ENCODE data around the gene RAB3GAP2. TPM values are rescaled to one million over a fixed set of nuclear protein-coding genes. Genes with fewer than 3 reads are reported as not detected.

RAB3GAP2 gene
- total RNA-seq, 1 donor from 2014 or later, result 39.9 TPM

- TF ChIP-seq CTCF (IDR thresholded peaks at IDR 0.05), result no peak
- no peak overlapping the region for H3K27ac Mint-ChIP-seq (ENCODE audit: unreplicated experiment)
- peaks cover 5% of the 10 kb centered on the region for H3K4me1 Mint-ChIP-seq (ENCODE audit: unreplicated experiment)
- no peaks in the 10 kb centered on the region for H3K36me3 Mint-ChIP-seq (ENCODE audit: unreplicated experiment)
- H3K27me3 Mint-ChIP-seq (ENCODE audit: unreplicated experiment), result peaks cover 18% of the 10 kb centered on the region
- H3K9me3 Mint-ChIP-seq (ENCODE audit: unreplicated experiment), result peaks cover 10% of the 10 kb centered on the region
- no peak for DNase-seq (ENCODE audit: extremely low spot score, unreplicated experiment)
- no peak overlapping the region for H3K4me3 Mint-ChIP-seq (ENCODE audit: unreplicated experiment)
Observed at GRCh38 chr1:220306339-220306738, 34.1 kb upstream of the RAB3GAP2 start.

GRCh38 chr1:220303871-220304270 lies 31.6 kb upstream of the RAB3GAP2 start:
- Mint-ChIP-seq H3K4me1 (ENCODE audit: unreplicated experiment) (peaks cover 17% of the 10 kb centered on the region), H3K9me3 (ENCODE audit: unreplicated experiment) (peaks cover 10% of the 10 kb centered on the region), H3K27me3 (ENCODE audit: unreplicated experiment) (peaks cover 12% of the 10 kb centered on the region), H3K27ac (ENCODE audit: unreplicated experiment) (no peak overlapping the region), H3K36me3 (ENCODE audit: unreplicated experiment) (no peaks in the 10 kb centered on the region), H3K4me3 (ENCODE audit: unreplicated experiment) (no peak overlapping the region)
- TF ChIP-seq CTCF (IDR thresholded peaks at IDR 0.05), result no peak
- DNase-seq (ENCODE audit: extremely low spot score, unreplicated experiment), result no peak

- no peak for DNase-seq (ENCODE audit: extremely low spot score, unreplicated experiment)
- H3K27me3 Mint-ChIP-seq (ENCODE audit: unreplicated experiment), result peaks cover 8% of the 10 kb centered on the region
- H3K9me3 Mint-ChIP-seq (ENCODE audit: unreplicated experiment), result peaks cover 10% of the 10 kb centered on the region
- no peak for TF ChIP-seq CTCF (IDR thresholded peaks at IDR 0.05)
- no peaks in the 10 kb centered on the region for H3K36me3 Mint-ChIP-seq (ENCODE audit: unreplicated experiment)
- peak overlapping the region; percentile 12 for H3K4me3 Mint-ChIP-seq (ENCODE audit: unreplicated experiment)
- peak overlapping the region; percentile 52 for H3K27ac Mint-ChIP-seq (ENCODE audit: unreplicated experiment)
- peaks cover 17% of the 10 kb centered on the region for H3K4me1 Mint-ChIP-seq (ENCODE audit: unreplicated experiment)
Observed at GRCh38 chr1:220301630-220302029, 29.4 kb upstream of the RAB3GAP2 start.

GRCh38 chr1:220300442-220301121 lies 28.3 kb upstream of the RAB3GAP2 start:
- Mint-ChIP-seq H3K9me3 (ENCODE audit: unreplicated experiment) (peaks cover 6% of the 10 kb centered on the region), H3K27me3 (ENCODE audit: unreplicated experiment) (peaks cover 8% of the 10 kb centered on the region), H3K27ac (ENCODE audit: unreplicated experiment) (peak overlapping the region; percentile 95), H3K4me3 (ENCODE audit: unreplicated experiment) (peak overlapping the region; percentile 60), H3K36me3 (ENCODE audit: unreplicated experiment) (no peaks in the 10 kb centered on the region), H3K4me1 (ENCODE audit: unreplicated experiment) (peaks cover 17% of the 10 kb centered on the region)
- TF ChIP-seq CTCF (IDR thresholded peaks at IDR 0.05), result no peak
- DNase-seq (ENCODE audit: extremely low spot score, unreplicated experiment), result peak; percentile 88

GRCh38 chr1:220299337-220299736 lies 27.1 kb upstream of the RAB3GAP2 start:
- no peaks in the 10 kb centered on the region for H3K36me3 Mint-ChIP-seq (ENCODE audit: unreplicated experiment)
- peaks cover 4% of the 10 kb centered on the region for H3K27me3 Mint-ChIP-seq (ENCODE audit: unreplicated experiment)
- no peak overlapping the region for H3K4me3 Mint-ChIP-seq (ENCODE audit: unreplicated experiment)
- no peak for TF ChIP-seq CTCF (IDR thresholded peaks at IDR 0.05)
- no peaks in the 10 kb centered on the region for H3K9me3 Mint-ChIP-seq (ENCODE audit: unreplicated experiment)
- peaks cover 17% of the 10 kb centered on the region for H3K4me1 Mint-ChIP-seq (ENCODE audit: unreplicated experiment)
- no peak for DNase-seq (ENCODE audit: extremely low spot score, unreplicated experiment)
- H3K27ac Mint-ChIP-seq (ENCODE audit: unreplicated experiment), result peak overlapping the region; percentile 19
